MCF 10A (cell line): ENCODE data around the gene SIGLEC7. TPM values are rescaled to one million over a fixed set of nuclear protein-coding genes. Genes with fewer than 3 reads are reported as not detected.
A peak's percentile ranks its signal among the peaks of the same experiment; 100 is the strongest.

Experiments used
- BruUV-seq: library from RNA; stranded (reverse); fragments of 400-500 nt; replicated peaks from 2 replicates; lab custom pipeline; 2021; lab: Mats Ljungman, UMichigan
- CTCF ChIA-PET: fragments of 300-600 bp; sonication (Branson Sonifier 250); formaldehyde crosslinking; extraction: SDS; loops from one replicate; lab custom pipeline; 2021; ENCODE audit warnings: antibody characterized with exemption, inconsistent platforms; lab: Yijun Ruan, JAX
- POLR2A ChIA-PET: fragments of 300-600, 350-650 bp; sonication (Branson Sonifier 250); formaldehyde crosslinking; extraction: SDS; loops from one replicate; lab custom pipeline; 2020; ENCODE audit warnings: antibody characterized with exemption, inconsistent platforms; lab: Yijun Ruan, JAX
- DNase-seq: peaks from one replicate; pipeline ENCODE4 v3.0.0-alpha.2; 2018; ENCODE audit not compliant: unreplicated experiment
- H3K27ac Mint-ChIP-seq: one replicate; pipeline ENCODE4 v1.8.0; 2022; ENCODE audit warnings: mild to moderate bottlenecking, low read depth, mixed read lengths; ENCODE audit not compliant: unreplicated experiment
- H3K27me3 Mint-ChIP-seq: one replicate; pipeline ENCODE4 v1.8.0; 2022; ENCODE audit warnings: mixed read lengths; ENCODE audit not compliant: insufficient read depth, unreplicated experiment
- H3K36me3 Mint-ChIP-seq: one replicate; pipeline ENCODE4 v1.8.0; 2022; ENCODE audit warnings: mild to moderate bottlenecking, moderate library complexity, mixed read lengths; ENCODE audit not compliant: insufficient read depth, unreplicated experiment
- H3K4me1 Mint-ChIP-seq: one replicate; pipeline ENCODE4 v1.8.0; 2022; ENCODE audit warnings: mixed read lengths; ENCODE audit not compliant: insufficient read depth, unreplicated experiment
- H3K4me3 Mint-ChIP-seq: one replicate; pipeline ENCODE4 v1.8.0; 2022; ENCODE audit warnings: mild to moderate bottlenecking, moderate library complexity, mixed read lengths; ENCODE audit not compliant: unreplicated experiment
- H3K9me3 Mint-ChIP-seq: one replicate; pipeline ENCODE4 v1.8.0; 2022; ENCODE audit warnings: mixed read lengths; ENCODE audit not compliant: unreplicated experiment
- intact Hi-C: fragments of 100-400 bp; cut with micrococcal nuclease; formaldehyde crosslinking; loops from 2 replicates; pipeline ENCODE4 v1.14.1; 2022
- total RNA-seq: library from RNA; stranded (reverse); gene quantifications from 2 replicates; pipeline ENCODE4 v1.2.3, GENCODE V29; 2022
- TF ChIP-seq, protein P1 (sequence below): fragments of 200-600 bp; IDR thresholded peaks from one replicate; pipeline ENCODE4 v1.8.0; 2022; ENCODE audit warnings: antibody characterized with exemption, mild to moderate bottlenecking; ENCODE audit not compliant: unreplicated experiment

Gene SIGLEC7
- total RNA-seq, 1 experiment from 2014 or later = not detected

DNA sequence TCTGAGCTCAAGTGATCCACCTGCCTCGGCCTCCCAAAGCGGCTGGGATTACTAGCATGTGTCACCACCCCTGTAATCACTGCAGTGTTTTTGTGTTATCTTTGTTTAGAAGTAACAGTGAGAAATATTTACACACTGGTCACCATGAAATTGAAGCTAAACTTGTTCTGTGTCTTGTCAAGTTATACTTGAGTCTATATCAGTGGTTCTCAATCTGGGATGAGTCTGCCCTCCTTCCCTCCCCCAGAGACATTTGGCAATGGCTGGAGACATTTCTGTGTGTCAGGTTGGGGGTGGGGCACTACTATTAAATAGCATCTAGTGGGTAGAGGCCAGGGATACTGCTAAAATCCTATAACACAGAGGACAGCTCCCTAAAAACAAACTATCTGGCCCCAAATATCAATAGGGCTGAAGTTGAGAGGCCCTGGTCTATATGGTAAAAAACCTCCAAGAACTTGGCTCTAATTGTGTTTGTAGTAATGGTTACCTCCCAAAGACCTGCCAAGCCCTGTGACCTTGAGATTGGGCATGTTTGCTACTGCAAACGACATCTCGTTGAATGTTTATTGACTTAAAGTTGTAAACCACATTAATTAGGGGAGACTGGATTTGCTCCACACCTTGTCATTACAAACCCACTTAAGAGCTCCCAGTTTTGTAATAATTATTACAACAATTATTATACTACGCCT lies 40.8 kb upstream of the SIGLEC7 start:
- DNase-seq = no peak
- H3K36me3 Mint-ChIP-seq = peaks cover 44% of the 10 kb centered on the region
- H3K9me3 Mint-ChIP-seq = no peaks in the 10 kb centered on the region
- no peaks in the 10 kb centered on the region for H3K27me3 Mint-ChIP-seq
- ChIA-PET POLR2A (no interaction called here), CTCF (interaction anchor here (0.6 to 2.1 kb wide), 4 partner anchors 53 to 179 kb away, joined by 3 to 5 read pairs (median 3); no protein-coding TSS in a partner anchor)
- peaks cover 33% of the 10 kb centered on the region for H3K4me1 Mint-ChIP-seq
- peak overlapping the region; percentile 32 for H3K27ac Mint-ChIP-seq
- intact Hi-C loops = loop anchor here (10.0 kb wide), 1 partner anchor 693 kb away; the partner anchor contains the start of gene FPR3
- H3K4me3 Mint-ChIP-seq = no peak overlapping the region
- no TSS peak for BruUV-seq
- TF ChIP-seq, protein P1, sequence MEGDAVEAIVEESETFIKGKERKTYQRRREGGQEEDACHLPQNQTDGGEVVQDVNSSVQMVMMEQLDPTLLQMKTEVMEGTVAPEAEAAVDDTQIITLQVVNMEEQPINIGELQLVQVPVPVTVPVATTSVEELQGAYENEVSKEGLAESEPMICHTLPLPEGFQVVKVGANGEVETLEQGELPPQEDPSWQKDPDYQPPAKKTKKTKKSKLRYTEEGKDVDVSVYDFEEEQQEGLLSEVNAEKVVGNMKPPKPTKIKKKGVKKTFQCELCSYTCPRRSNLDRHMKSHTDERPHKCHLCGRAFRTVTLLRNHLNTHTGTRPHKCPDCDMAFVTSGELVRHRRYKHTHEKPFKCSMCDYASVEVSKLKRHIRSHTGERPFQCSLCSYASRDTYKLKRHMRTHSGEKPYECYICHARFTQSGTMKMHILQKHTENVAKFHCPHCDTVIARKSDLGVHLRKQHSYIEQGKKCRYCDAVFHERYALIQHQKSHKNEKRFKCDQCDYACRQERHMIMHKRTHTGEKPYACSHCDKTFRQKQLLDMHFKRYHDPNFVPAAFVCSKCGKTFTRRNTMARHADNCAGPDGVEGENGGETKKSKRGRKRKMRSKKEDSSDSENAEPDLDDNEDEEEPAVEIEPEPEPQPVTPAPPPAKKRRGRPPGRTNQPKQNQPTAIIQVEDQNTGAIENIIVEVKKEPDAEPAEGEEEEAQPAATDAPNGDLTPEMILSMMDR = no peak

DNA sequence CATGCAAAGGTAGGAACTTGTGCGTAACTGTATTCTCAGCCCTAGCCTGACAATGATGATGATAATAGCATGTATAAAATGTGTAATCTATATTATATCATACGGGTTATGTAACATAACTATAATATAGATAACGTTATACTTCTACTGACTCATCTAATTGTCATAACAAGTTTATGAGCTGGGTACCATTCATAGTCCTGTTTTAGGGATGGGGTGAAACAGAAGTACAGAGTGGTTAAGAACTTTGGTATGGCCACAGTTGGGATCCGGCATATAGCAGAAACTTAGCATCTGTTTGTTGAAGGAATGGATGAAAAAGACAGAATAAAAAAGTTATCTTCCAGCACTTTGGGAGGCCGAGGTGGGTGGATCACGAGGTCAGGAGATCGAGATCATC lies 39.1 kb upstream of the SIGLEC7 start:
- POLR2A ChIA-PET = no interaction called here
- TF ChIP-seq, protein P1 = no peak
- intact Hi-C loops = loop anchor here (10.0 kb wide), 1 partner anchor 692 kb away; the partner anchor contains the start of gene FPR3
- Mint-ChIP-seq H3K27ac (no peak overlapping the region), H3K4me1 (peaks cover 34% of the 10 kb centered on the region), H3K36me3 (peaks cover 39% of the 10 kb centered on the region), H3K4me3 (no peak overlapping the region), H3K27me3 (no peaks in the 10 kb centered on the region), H3K9me3 (no peaks in the 10 kb centered on the region)
- CTCF ChIA-PET = interaction anchor here (0.7 kb wide), 1 partner anchor 65 kb away, joined by 3 read pairs; no protein-coding TSS in a partner anchor
- BruUV-seq = no TSS peak
- DNase-seq = no peak

DNA sequence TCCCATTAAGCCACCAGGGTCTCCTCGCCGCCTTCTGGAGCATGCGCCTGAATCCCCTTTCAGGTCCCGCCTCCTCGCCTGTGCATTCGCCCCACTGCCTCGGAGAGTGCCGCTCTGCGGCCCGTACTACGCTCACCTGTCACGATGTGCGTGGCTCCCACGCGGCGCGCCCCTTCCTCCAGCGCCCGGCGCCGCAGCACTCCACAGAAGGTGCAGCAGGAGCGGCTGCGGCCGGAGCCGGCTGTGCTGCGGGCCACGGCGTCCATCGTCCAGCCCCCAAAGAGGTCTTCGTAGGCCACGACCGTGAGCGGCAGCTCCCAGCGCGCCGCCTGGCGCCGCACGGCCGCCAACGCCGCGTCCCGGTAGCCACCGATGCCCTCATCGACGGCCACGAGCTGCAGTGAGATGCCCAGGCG lies 38.2 kb upstream of the SIGLEC7 start:
- no peak overlapping the region for H3K4me3 Mint-ChIP-seq
- ChIA-PET CTCF (interaction anchor here (0.6 kb wide), 1 partner anchor 320 kb away, joined by 3 read pairs; no protein-coding TSS in a partner anchor), POLR2A (no interaction called here)
- H3K36me3 Mint-ChIP-seq = peaks cover 39% of the 10 kb centered on the region
- intact Hi-C loops = loop anchor here (10.0 kb wide), 1 partner anchor 691 kb away; the partner anchor contains the start of gene FPR3
- H3K9me3 Mint-ChIP-seq = no peaks in the 10 kb centered on the region
- peaks cover 34% of the 10 kb centered on the region for H3K4me1 Mint-ChIP-seq
- H3K27ac Mint-ChIP-seq = no peak overlapping the region
- TF ChIP-seq, protein P1 = no peak
- DNase-seq = no peak
- BruUV-seq = no TSS peak
- H3K27me3 Mint-ChIP-seq = no peaks in the 10 kb centered on the region

DNA sequence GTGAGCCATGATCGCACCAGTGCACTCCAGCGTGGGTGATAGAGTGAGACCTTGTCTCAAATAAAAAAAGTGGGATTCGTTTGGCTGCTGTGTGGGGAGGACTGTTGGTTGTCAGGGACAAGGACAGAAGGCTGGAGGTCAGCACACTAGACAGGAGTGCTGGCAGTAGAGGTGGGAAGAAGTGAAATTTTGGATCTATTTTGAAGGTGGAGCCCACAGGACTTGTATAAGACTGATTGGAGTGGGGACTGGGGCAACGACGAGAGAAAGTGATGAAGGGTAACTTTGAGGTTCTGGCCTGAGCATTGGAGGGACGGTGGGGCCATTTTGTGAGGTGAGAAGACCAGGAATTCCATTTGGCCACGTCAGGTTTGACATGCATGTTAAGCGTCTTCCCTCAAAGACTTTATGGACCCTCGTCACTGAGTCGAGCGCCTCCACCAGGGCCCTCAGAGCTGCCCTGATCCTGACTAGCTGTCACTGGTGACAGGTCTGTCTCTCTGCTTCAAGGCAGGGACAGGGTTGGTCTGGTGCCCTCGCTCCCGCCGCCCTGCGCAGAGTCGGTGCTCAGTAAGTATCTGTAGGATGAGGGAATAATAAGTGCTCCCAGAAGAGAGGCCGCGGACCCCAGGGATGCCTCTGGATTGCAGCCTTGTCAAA lies 34.6 kb upstream of the SIGLEC7 start:
- Mint-ChIP-seq H3K4me1 (peaks cover 25% of the 10 kb centered on the region), H3K27me3 (no peaks in the 10 kb centered on the region), H3K27ac (peak overlapping the region; percentile 89), H3K4me3 (peak overlapping the region; percentile 77), H3K36me3 (peaks cover 14% of the 10 kb centered on the region), H3K9me3 (no peaks in the 10 kb centered on the region)
- DNase-seq = no peak
- TF ChIP-seq, protein P1 = no peak
- POLR2A ChIA-PET = interaction anchor here (0.6 kb wide), 1 partner anchor 647 kb away, joined by 3 read pairs; no protein-coding TSS in a partner anchor
- CTCF ChIA-PET = interaction anchor here (0.6 to 0.7 kb wide), 3 partner anchors 60 to 720 kb away, joined by 3 to 4 read pairs (median 3); no protein-coding TSS in a partner anchor
- TSS peak; percentile 58 for BruUV-seq
- intact Hi-C loops = loop anchor here (10.0 kb wide), 1 partner anchor 687 kb away; the partner anchor contains the start of gene FPR3
